ENCODE results near the gene MT1G.

DNA sequence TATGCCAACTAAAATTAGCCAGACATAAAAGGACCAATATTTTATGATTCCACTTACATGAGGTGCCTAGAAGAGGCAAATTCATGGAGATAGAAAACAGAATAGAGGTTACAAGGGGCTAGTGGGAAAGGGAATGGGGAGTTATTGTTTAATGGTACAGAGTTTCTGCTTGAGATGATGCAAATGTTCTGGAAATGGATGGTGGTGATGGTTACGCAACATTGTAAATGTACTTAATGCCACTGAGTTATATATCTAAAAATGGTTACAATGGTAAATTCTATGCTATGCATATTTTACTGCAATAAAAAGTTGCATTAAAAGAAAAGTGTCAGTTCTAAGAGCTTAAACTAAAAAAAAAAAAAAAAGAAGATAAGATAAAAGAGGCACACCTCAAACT lies 32.3 kb upstream of the MT1G start:
- TF ChIP-seq, protein P1, sequence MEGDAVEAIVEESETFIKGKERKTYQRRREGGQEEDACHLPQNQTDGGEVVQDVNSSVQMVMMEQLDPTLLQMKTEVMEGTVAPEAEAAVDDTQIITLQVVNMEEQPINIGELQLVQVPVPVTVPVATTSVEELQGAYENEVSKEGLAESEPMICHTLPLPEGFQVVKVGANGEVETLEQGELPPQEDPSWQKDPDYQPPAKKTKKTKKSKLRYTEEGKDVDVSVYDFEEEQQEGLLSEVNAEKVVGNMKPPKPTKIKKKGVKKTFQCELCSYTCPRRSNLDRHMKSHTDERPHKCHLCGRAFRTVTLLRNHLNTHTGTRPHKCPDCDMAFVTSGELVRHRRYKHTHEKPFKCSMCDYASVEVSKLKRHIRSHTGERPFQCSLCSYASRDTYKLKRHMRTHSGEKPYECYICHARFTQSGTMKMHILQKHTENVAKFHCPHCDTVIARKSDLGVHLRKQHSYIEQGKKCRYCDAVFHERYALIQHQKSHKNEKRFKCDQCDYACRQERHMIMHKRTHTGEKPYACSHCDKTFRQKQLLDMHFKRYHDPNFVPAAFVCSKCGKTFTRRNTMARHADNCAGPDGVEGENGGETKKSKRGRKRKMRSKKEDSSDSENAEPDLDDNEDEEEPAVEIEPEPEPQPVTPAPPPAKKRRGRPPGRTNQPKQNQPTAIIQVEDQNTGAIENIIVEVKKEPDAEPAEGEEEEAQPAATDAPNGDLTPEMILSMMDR (IDR thresholded peaks at IDR 0.05; ENCODE audit: low read length), result no peak
- no peak for TF ChIP-seq EZH2phosphoT487 (IDR thresholded peaks at IDR 0.05; ENCODE audit: low read length)
